GM23338 (cell line): Measurements from ENCODE around the gene SMIM41.

Experiments used
- CREB1 ChIP-seq: fragments of 250-450 bp; sonication (Bioruptor Pico); IDR thresholded peaks from 2 replicates; pipeline ENCODE4 v1.5.0; 2020; ENCODE audit warnings: low read depth, mild to moderate bottlenecking, moderate library complexity
- EZH2 ChIP-seq: fragments of 200-600 bp; sonication (generic); IDR thresholded peaks from one replicate; pipeline ENCODE4 v1.8.0; 2017; ENCODE audit warnings: antibody characterized with exemption, mild to moderate bottlenecking, low read depth; ENCODE audit not compliant: unreplicated experiment
- EZH2phosphoT487 ChIP-seq: fragments of 200-600 bp; sonication (generic); IDR thresholded peaks from one replicate; pipeline ENCODE4 v1.8.1; 2018; ENCODE audit warnings: antibody characterized with exemption; ENCODE audit not compliant: unreplicated experiment
- JUNB ChIP-seq: IDR thresholded peaks from one replicate; pipeline ENCODE4 v1.6.1; 2016; ENCODE audit warnings: antibody characterized with exemption; ENCODE audit not compliant: unreplicated experiment
- POLR2AphosphoS5 ChIP-seq: IDR thresholded peaks from 2 replicates; pipeline ENCODE4 v1.6.1; 2016; ENCODE audit warnings: antibody characterized with exemption, low read depth
- REST ChIP-seq: IDR thresholded peaks from one replicate; pipeline ENCODE4 v1.6.1; 2018; ENCODE audit warnings: antibody characterized with exemption; ENCODE audit not compliant: unreplicated experiment
- STAT1 ChIP-seq: IDR thresholded peaks from one replicate; pipeline ENCODE4 v1.6.1; 2016; ENCODE audit warnings: antibody characterized with exemption; ENCODE audit not compliant: unreplicated experiment
- ZNF331 ChIP-seq: fragments of 250-450 bp; sonication (Bioruptor Pico); IDR thresholded peaks from 2 replicates; pipeline ENCODE4 v1.5.0; 2020; ENCODE audit warnings: low read depth, mild to moderate bottlenecking, moderate library complexity
- TF ChIP-seq, protein P1 (sequence below), 2 experiments: fragments of 200-600 bp in 1 of 2; sonication (generic) in 1 of 2; conservative IDR thresholded peaks; 2 replicates each; pipeline versions ENCODE4 v1.5.1 to v1.6.1; 2016 to 2017; ENCODE audit warnings: antibody characterized with exemption in 2 of 2, low read depth in 2 of 2, mild to moderate bottlenecking in 2 of 2, moderate library complexity in 1 of 2
- TF ChIP-seq, protein P2 (sequence below): IDR thresholded peaks from 2 replicates; pipeline ENCODE4 v1.6.1; 2016; ENCODE audit warnings: antibody characterized with exemption

DNA sequence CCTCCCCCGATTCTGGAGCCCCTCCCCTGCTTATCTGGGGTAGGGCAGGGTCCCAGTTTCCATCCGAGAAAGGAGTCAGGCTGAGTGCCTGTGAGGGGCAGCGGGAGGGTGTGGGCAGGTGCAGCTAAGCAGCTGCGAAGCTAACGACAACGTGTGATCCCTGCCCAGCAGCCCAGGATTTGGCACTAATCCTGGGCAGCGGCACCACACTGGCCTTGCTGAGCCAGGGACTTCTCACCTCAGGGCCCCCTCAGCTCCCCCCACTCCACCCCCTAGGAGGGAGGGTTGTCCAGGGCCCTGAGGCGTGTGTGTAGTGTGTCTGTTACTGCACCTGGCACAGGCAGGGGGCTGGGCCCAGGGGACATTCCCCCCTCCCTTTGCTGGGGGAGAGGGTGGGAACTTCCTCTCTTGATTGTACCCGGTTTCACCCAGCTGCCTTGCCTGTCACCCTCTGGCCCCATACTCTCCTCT, 1.8 kb downstream of the SMIM41 start:
- no peak for TF ChIP-seq EZH2
- TF ChIP-seq EZH2phosphoT487 = no peak
- TF ChIP-seq, protein P1, sequence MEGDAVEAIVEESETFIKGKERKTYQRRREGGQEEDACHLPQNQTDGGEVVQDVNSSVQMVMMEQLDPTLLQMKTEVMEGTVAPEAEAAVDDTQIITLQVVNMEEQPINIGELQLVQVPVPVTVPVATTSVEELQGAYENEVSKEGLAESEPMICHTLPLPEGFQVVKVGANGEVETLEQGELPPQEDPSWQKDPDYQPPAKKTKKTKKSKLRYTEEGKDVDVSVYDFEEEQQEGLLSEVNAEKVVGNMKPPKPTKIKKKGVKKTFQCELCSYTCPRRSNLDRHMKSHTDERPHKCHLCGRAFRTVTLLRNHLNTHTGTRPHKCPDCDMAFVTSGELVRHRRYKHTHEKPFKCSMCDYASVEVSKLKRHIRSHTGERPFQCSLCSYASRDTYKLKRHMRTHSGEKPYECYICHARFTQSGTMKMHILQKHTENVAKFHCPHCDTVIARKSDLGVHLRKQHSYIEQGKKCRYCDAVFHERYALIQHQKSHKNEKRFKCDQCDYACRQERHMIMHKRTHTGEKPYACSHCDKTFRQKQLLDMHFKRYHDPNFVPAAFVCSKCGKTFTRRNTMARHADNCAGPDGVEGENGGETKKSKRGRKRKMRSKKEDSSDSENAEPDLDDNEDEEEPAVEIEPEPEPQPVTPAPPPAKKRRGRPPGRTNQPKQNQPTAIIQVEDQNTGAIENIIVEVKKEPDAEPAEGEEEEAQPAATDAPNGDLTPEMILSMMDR (conservative IDR thresholded peaks at IDR 0.05; ENCODE audit: low read depth in 2 of 2) = no peak
- TF ChIP-seq STAT1 = no peak
- no peak for TF ChIP-seq POLR2AphosphoS5
- no peak for TF ChIP-seq CREB1 (CRISPR knock-in tag)
- no peak for TF ChIP-seq REST
- TF ChIP-seq, protein P2, sequence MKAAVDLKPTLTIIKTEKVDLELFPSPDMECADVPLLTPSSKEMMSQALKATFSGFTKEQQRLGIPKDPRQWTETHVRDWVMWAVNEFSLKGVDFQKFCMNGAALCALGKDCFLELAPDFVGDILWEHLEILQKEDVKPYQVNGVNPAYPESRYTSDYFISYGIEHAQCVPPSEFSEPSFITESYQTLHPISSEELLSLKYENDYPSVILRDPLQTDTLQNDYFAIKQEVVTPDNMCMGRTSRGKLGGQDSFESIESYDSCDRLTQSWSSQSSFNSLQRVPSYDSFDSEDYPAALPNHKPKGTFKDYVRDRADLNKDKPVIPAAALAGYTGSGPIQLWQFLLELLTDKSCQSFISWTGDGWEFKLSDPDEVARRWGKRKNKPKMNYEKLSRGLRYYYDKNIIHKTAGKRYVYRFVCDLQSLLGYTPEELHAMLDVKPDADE = no peak
- TF ChIP-seq JUNB = no peak
- TF ChIP-seq ZNF331 (CRISPR knock-in tag) = no peak
